ENCODE data around the gene KNL1. TPM values are rescaled to one million over a fixed set of nuclear protein-coding genes. Genes with fewer than 3 reads are reported as not detected.

KNL1 gene
- total and polyA plus RNA-seq, 2 of the 8 experiments (the other 6 are each of a cell fraction or from before 2014, with no cell fraction given), result 4.4 to 22.5 TPM

DNA sequence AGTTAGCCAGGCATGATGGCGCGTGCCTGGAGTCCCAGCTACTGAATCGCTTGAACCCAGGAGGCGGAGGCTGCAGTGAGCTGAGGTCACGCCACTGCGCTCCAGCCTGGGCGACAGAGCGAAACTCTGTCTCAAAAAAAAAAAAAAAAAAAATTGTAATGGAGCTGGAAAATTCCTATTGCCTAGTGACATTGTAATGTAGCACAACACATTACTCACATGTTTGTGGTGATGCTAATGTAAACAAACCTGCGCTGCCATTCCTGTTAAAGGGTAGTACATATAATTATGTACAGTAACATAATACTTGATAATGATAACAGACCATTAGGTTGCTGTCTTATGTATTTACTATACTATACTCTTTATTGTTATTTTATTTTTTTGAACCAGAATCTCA, 39.1 kb downstream of the KNL1 start:
- no peak overlapping the region for H3K4me2 ChIP-seq (ENCODE audit: insufficient read depth in 1 of 2, low read depth in 2 of 2, low read length in 2 of 2)
- no peak overlapping the region for H2BK12ac ChIP-seq (ENCODE audit: low read depth, low read length)
- TF ChIP-seq BRCA1 (IDR thresholded peaks at IDR 0.05; ENCODE audit: low read depth, low read length), result no peak
- no peak for TF ChIP-seq FOSL1 (IDR thresholded peaks at IDR 0.05; ENCODE audit: insufficient read depth, low read depth, low read length)
- no peak for TF ChIP-seq TAF7 (optimal IDR thresholded peaks at IDR 0.05; ENCODE audit: borderline replicate concordance, low read depth, low read length)
- TF ChIP-seq GABPA (IDR thresholded peaks at IDR 0.05; ENCODE audit: borderline replicate concordance, insufficient read depth, low read length), result no peak
- no peak for TF ChIP-seq CREB1 (IDR thresholded peaks at IDR 0.05)
- 90% methylated on average over 8 of the region's 9 CpGs; no CpG with 5 or more reads in 1 of the 2 experiments for WGBS, 2 experiments (ENCODE audit: extremely low coverage in 1 of 2, insufficient coverage in 1 of 2, insufficient read length in 1 of 2, insufficient replicate concordance in 2 of 2, low coverage in 1 of 2, low lambda C conversion rate in 2 of 2, missing lambda C conversion rate in 1 of 2)
- no peaks in the 10 kb centered on the region for H4K20me1 ChIP-seq (replicated peaks in 1 of 2; ENCODE audit: control insufficient read depth in 1 of 2, insufficient read depth in 2 of 2, low read length in 2 of 2)
- H3K4ac ChIP-seq (replicated peaks; ENCODE audit: insufficient read length, low read depth, low read length), result no peak overlapping the region
- no peak overlapping the region for H3K23ac ChIP-seq (ENCODE audit: insufficient read length)
- no peak overlapping the region for H2AK5ac ChIP-seq (ENCODE audit: low read depth, low read length)
- DNase-seq (ENCODE audit: low read depth in 1 of 2, low spot score in 2 of 2) (no peak), FAIRE-seq (no peak)
- no peak overlapping the region for H2BK20ac ChIP-seq (ENCODE audit: low read length)
- H3K18ac ChIP-seq (ENCODE audit: extremely low read depth, low read length), result no peak overlapping the region
- H3K4me1 ChIP-seq (replicated peaks in 1 of 4; ENCODE audit: control insufficient read depth in 3 of 4, insufficient read depth in 4 of 4, low read length in 3 of 4), result no peaks in the 10 kb centered on the region
- H4K8ac ChIP-seq (ENCODE audit: extremely low read depth, insufficient read depth, low read length), result no peak overlapping the region
- ChIA-PET CTCF (ENCODE audit: partially characterized antibody) (interaction anchor here (0.9 kb wide), 1 partner anchor 44 kb away, joined by 3 read pairs; no protein-coding TSS in a partner anchor), POLR2A (ENCODE audit: partially characterized antibody) (interaction anchor here (0.6 kb wide), 1 partner anchor 93 kb away, joined by 4 read pairs; no protein-coding TSS in a partner anchor)
- no peak overlapping the region for H3K56ac ChIP-seq (replicated peaks; ENCODE audit: insufficient read length, low read depth, low read length)
- no peak overlapping the region for H3K27ac ChIP-seq (ENCODE audit: low read depth, low read length)
- no peaks in the 10 kb centered on the region for H3K23me2 ChIP-seq (ENCODE audit: low read depth, low read length)
- H3K9ac ChIP-seq (replicated peaks in 1 of 4; ENCODE audit: extremely low read depth in 1 of 4, low read depth in 3 of 4, low read length in 3 of 4), result no peak overlapping the region
- H2AFZ ChIP-seq (ENCODE audit: low read length), result no peak overlapping the region
- no peak overlapping the region for H4K91ac ChIP-seq (replicated peaks; ENCODE audit: insufficient read length, low read length)
- no peak overlapping the region for H3K14ac ChIP-seq (ENCODE audit: insufficient read length)
- H3K27me3 ChIP-seq (replicated peaks in 1 of 4; ENCODE audit: control insufficient read depth in 3 of 4, extremely low read depth in 1 of 4, insufficient read depth in 3 of 4, low read length in 3 of 4), result no peaks in the 10 kb centered on the region
- no peaks in the 10 kb centered on the region for H3K9me3 ChIP-seq (ENCODE audit: insufficient read depth in 2 of 2, low read depth in 1 of 2, low read length in 1 of 2)
- H3K4me3 ChIP-seq (ENCODE audit: extremely low read depth in 1 of 4, insufficient read depth in 2 of 4, low read depth in 3 of 4, low read length in 4 of 4), result no peak overlapping the region
- H2BK5ac ChIP-seq (ENCODE audit: low read depth, low read length), result no peak overlapping the region
- H3K79me1 ChIP-seq (ENCODE audit: low read depth, low read length), result no peaks in the 10 kb centered on the region
- no peak overlapping the region for H2BK15ac ChIP-seq (ENCODE audit: low read length)
- no peak overlapping the region for H2BK120ac ChIP-seq (replicated peaks; ENCODE audit: low read depth, low read length)
- H3K79me2 ChIP-seq (ENCODE audit: control insufficient read depth in 1 of 2, insufficient read depth in 2 of 2, low read length in 2 of 2), result no peaks in the 10 kb centered on the region
- peaks cover 0 to 7% (median 3%) of the 10 kb centered on the region in 4 experiments; a peak in 4 of 8 replicates for H3K36me3 ChIP-seq (ENCODE audit: control insufficient read depth in 2 of 4, insufficient read depth in 4 of 4, low read length in 3 of 4)
- no peak overlapping the region for H4K5ac ChIP-seq (ENCODE audit: insufficient read length, low read depth, low read length)

All from H1 (cell line).